Measurements from ENCODE around the gene CLEC16A.

DNA sequence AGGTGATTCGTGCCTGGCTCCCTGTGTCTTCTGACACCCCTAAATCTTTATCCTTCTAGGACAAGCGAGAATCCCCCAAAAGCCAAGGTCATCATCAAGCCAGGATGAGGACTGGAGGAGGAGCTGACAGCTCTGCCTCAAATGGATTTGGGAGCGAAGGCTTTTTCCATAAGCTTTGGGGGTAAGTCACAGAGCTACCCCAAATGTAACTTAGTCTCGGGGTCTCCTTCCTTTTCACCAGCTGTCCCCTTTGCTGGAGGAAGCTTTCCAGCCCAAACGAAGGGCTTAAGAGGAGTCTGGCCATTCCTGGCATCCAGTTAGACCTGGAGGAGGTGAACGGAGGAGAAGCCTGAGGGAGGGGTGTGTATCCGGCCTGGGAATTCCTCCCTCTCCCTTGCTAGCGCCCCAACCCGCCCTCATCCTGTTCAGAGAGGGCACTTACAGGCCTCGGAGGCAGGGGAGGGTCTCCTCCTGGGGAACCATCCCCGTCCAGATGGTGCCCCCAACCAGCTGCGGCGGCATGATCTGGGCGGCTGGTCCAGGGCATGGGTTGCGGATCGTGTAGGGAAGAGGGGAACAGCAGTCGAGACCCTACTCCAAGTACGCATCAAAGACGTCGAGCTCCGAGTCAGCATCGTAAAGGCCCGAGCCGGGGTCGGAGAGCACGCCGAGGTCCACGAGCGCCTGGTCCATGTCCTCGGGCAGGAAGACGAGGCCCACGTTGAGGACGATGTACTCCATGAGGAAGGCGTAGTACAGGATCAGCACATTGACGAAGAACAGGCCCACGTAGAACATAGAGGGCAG, 3.0 kb upstream of the CLEC16A start:
- TF ChIP-seq CTCF (IDR thresholded peaks at IDR 0.05; ENCODE audit: low read depth, low read length, poor library complexity, severe bottlenecking) = no peak
- TF ChIP-seq EZH2phosphoT487 (IDR thresholded peaks at IDR 0.05; ENCODE audit: borderline replicate concordance, low read length) = no peak
